GM12878 (cell line): Measurements from ENCODE around the gene MBD6.

Experiments
- CBX3 ChIP-seq: fragments of 200-600 bp; sonication (generic); IDR thresholded peaks from 2 replicates; pipeline ENCODE4 v1.6.1; 2016; ENCODE audit warnings: low read depth, borderline replicate concordance
- CTCF ChIP-seq, 3 experiments: IDR thresholded peaks in 2 of 3; conservative IDR thresholded peaks in 1 of 3; 2 replicates each; pipeline ENCODE4 v1.5.1; 2011; ENCODE audit warnings: low read depth in 3 of 3, low read length in 3 of 3, mild to moderate bottlenecking in 3 of 3, control low read depth in 2 of 3, moderate library complexity in 2 of 3, inconsistent platforms in 1 of 3, mixed read lengths in 1 of 3; ENCODE audit not compliant: control insufficient read depth in 2 of 3, insufficient read depth in 1 of 3; ENCODE audit errors: extremely low read depth in 1 of 3
- EZH2 ChIP-seq: IDR thresholded peaks from 2 replicates; pipeline ENCODE4 v1.6.1; 2012; ENCODE audit warnings: low read depth, mild to moderate bottlenecking, control low read depth, inconsistent platforms, low read length, borderline replicate concordance; ENCODE audit not compliant: control insufficient read depth
- FOS ChIP-seq: IDR thresholded peaks from 3 replicates; pipeline ENCODE4 v1.6.1; 2011; ENCODE audit warnings: borderline replicate concordance; ENCODE audit not compliant: insufficient read length; ENCODE audit errors: extremely low read depth
- LARP7 ChIP-seq: fragments of 450-650 bp; IDR thresholded peaks from 2 replicates; pipeline ENCODE4 v1.6.1; 2017; ENCODE audit warnings: mild to moderate bottlenecking
- MAX ChIP-seq: IDR thresholded peaks from 2 replicates; pipeline ENCODE4 v1.6.1; 2012; ENCODE audit warnings: low read depth, low read length, improper control_type of control experiment
- NR2C2 ChIP-seq: IDR thresholded peaks from 2 replicates; pipeline ENCODE4 v1.6.1; 2011; ENCODE audit warnings: borderline replicate concordance, low read depth; ENCODE audit not compliant: control insufficient read depth, insufficient read length
- POLR2AphosphoS5 ChIP-seq: IDR thresholded peaks from 2 replicates; pipeline ENCODE4 v1.6.1; 2011; ENCODE audit warnings: mild to moderate bottlenecking, low read length, inconsistent platforms
- RFX5 ChIP-seq: IDR thresholded peaks from 2 replicates; pipeline ENCODE4 v1.6.1; 2011; ENCODE audit warnings: low read depth, low read length, improper control_type of control experiment
- ZBED1 ChIP-seq: IDR thresholded peaks from 2 replicates; pipeline ENCODE4 v1.6.1; 2016; ENCODE audit warnings: borderline replicate concordance
- TF ChIP-seq, protein P1 (sequence below): fragments of 450-650 bp; conservative IDR thresholded peaks from 2 replicates; pipeline ENCODE4 v1.6.1; 2017; ENCODE audit warnings: mild to moderate bottlenecking, moderate library complexity
- TF ChIP-seq, protein P2 (sequence below): IDR thresholded peaks from 2 replicates; pipeline ENCODE4 v1.6.1; 2011; ENCODE audit warnings: low read depth, low read length, improper control_type of control experiment, borderline replicate concordance

GRCh38 chr12:57524814-57525614 lies 2.4 kb downstream of the MBD6 start:
- no peak for TF ChIP-seq EZH2
- TF ChIP-seq LARP7: no peak
- no peak for TF ChIP-seq ZBED1
- TF ChIP-seq POLR2AphosphoS5: no peak; the same call in 1 of the 2 replicates
- no peak for TF ChIP-seq RFX5
- TF ChIP-seq CTCF (IDR thresholded peaks at IDR 0.05 in 2 of 3, conservative IDR thresholded peaks at IDR 0.05 in 1 of 3; ENCODE audit: control insufficient read depth in 2 of 3, extremely low read depth in 1 of 3, insufficient read depth in 1 of 3, low read depth in 3 of 3, low read length in 3 of 3): no peak
- no peak for TF ChIP-seq MAX
- TF ChIP-seq, protein P1, sequence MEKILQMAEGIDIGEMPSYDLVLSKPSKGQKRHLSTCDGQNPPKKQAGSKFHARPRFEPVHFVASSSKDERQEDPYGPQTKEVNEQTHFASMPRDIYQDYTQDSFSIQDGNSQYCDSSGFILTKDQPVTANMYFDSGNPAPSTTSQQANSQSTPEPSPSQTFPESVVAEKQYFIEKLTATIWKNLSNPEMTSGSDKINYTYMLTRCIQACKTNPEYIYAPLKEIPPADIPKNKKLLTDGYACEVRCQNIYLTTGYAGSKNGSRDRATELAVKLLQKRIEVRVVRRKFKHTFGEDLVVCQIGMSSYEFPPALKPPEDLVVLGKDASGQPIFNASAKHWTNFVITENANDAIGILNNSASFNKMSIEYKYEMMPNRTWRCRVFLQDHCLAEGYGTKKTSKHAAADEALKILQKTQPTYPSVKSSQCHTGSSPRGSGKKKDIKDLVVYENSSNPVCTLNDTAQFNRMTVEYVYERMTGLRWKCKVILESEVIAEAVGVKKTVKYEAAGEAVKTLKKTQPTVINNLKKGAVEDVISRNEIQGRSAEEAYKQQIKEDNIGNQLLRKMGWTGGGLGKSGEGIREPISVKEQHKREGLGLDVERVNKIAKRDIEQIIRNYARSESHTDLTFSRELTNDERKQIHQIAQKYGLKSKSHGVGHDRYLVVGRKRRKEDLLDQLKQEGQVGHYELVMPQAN: no peak
- no peak for TF ChIP-seq CBX3
- no peak for TF ChIP-seq FOS
- no peak for TF ChIP-seq NR2C2
- TF ChIP-seq, protein P2, sequence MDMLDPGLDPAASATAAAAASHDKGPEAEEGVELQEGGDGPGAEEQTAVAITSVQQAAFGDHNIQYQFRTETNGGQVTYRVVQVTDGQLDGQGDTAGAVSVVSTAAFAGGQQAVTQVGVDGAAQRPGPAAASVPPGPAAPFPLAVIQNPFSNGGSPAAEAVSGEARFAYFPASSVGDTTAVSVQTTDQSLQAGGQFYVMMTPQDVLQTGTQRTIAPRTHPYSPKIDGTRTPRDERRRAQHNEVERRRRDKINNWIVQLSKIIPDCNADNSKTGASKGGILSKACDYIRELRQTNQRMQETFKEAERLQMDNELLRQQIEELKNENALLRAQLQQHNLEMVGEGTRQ: no peak
